ENCODE data around the gene DNM1L.

The DNM1L gene

GRCh38 chr12:32679091-32679919 lies at the start of gene DNM1L:
DNM1L (plus strand) TSS chr12:32679301; CDS start chr12:32679364, 63 bp downstream.
- peak; percentile 80 for DNase-seq (ENCODE audit: low read depth)
- H3K4me3 ChIP-seq (ENCODE audit: low read depth, low read length) = peak within 1 kb of the TSS; percentile 98
- TF ChIP-seq CTCF (IDR thresholded peaks at IDR 0.05; ENCODE audit: low read depth, low read length, missing control alignments) = no peak

GRCh38 chr12:32641287-32641901 lies 37.7 kb upstream of the DNM1L start:
- DNase-seq (ENCODE audit: low read depth) = no peak
- TF ChIP-seq CTCF (IDR thresholded peaks at IDR 0.05; ENCODE audit: low read depth, low read length, missing control alignments) = no peak
- no peak overlapping the region for H3K4me3 ChIP-seq (ENCODE audit: low read depth, low read length)

GRCh38 chr12:32644431-32644830 lies 34.7 kb upstream of the DNM1L start:
- H3K4me3 ChIP-seq (ENCODE audit: low read depth, low read length) = no peak overlapping the region
- no peak for DNase-seq (ENCODE audit: low read depth)
- TF ChIP-seq CTCF (IDR thresholded peaks at IDR 0.05; ENCODE audit: low read depth, low read length, missing control alignments) = no peak

GRCh38 chr12:32647275-32647674 lies 31.8 kb upstream of the DNM1L start:
- DNase-seq (ENCODE audit: low read depth) = no peak
- H3K4me3 ChIP-seq (ENCODE audit: low read depth, low read length) = no peak overlapping the region
- no peak for TF ChIP-seq CTCF (IDR thresholded peaks at IDR 0.05; ENCODE audit: low read depth, low read length, missing control alignments)

- no peak for TF ChIP-seq CTCF (IDR thresholded peaks at IDR 0.05; ENCODE audit: low read depth, low read length, missing control alignments)
- no peak overlapping the region for H3K4me3 ChIP-seq (ENCODE audit: low read depth, low read length)
- no peak for DNase-seq (ENCODE audit: low read depth)
Measured at GRCh38 chr12:32650508-32650907, 28.6 kb upstream of the DNM1L start.

- H3K4me3 ChIP-seq (ENCODE audit: low read depth, low read length) = no peak overlapping the region
- TF ChIP-seq CTCF (IDR thresholded peaks at IDR 0.05; ENCODE audit: low read depth, low read length, missing control alignments) = no peak
- no peak for DNase-seq (ENCODE audit: low read depth)
Measured at GRCh38 chr12:32651151-32651955, 27.7 kb upstream of the DNM1L start.

Measured in GM12864 (cell line).